ENCODE data around the gene PPP1R9B.

DNA sequence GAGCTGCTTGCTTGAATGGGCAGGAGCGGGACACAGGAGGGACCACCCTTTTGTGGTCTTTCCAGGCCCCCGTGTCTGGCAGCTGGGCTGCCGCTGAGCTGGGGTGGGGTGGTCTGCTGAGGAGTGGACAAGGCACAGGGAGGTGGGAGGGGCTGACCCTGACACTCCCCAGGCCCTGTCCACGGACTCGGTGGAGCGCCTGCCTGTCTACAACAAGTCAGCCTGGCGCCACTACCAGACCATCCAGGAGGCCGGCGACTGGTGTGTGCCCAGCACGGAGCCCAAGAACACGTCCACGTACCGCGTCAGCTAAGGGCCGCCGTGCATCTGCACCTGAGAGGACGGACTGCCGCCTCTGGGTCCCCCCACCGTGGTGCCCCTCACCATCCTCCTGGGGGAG lies 40.7 kb downstream of the PPP1R9B start:
- TF ChIP-seq, protein P1, sequence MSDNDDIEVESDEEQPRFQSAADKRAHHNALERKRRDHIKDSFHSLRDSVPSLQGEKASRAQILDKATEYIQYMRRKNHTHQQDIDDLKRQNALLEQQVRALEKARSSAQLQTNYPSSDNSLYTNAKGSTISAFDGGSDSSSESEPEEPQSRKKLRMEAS (IDR thresholded peaks at IDR 0.05), result no peak
- TF ChIP-seq EGR1 (IDR thresholded peaks at IDR 0.05; ENCODE audit: low read depth in 2 of 2) (no peak), RAD21 (IDR thresholded peaks at IDR 0.05) (no peak)
- TF ChIP-seq, protein P2, sequence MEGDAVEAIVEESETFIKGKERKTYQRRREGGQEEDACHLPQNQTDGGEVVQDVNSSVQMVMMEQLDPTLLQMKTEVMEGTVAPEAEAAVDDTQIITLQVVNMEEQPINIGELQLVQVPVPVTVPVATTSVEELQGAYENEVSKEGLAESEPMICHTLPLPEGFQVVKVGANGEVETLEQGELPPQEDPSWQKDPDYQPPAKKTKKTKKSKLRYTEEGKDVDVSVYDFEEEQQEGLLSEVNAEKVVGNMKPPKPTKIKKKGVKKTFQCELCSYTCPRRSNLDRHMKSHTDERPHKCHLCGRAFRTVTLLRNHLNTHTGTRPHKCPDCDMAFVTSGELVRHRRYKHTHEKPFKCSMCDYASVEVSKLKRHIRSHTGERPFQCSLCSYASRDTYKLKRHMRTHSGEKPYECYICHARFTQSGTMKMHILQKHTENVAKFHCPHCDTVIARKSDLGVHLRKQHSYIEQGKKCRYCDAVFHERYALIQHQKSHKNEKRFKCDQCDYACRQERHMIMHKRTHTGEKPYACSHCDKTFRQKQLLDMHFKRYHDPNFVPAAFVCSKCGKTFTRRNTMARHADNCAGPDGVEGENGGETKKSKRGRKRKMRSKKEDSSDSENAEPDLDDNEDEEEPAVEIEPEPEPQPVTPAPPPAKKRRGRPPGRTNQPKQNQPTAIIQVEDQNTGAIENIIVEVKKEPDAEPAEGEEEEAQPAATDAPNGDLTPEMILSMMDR (IDR thresholded peaks at IDR 0.05; ENCODE audit: low read depth, low read length, missing input control), result no peak
- TF ChIP-seq, protein P3, sequence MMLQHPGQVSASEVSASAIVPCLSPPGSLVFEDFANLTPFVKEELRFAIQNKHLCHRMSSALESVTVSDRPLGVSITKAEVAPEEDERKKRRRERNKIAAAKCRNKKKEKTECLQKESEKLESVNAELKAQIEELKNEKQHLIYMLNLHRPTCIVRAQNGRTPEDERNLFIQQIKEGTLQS (IDR thresholded peaks at IDR 0.05), result no peak

Data from liver (tissue), 3 donors.